H1 (cell line): ENCODE results near the gene RBM18. TPM values are rescaled to one million over a fixed set of nuclear protein-coding genes. Genes with fewer than 3 reads are reported as not detected.

ENCODE experiments used
- CTCF ChIA-PET: fragments of 300-600 bp; sonication (Branson Sonifier 250); formaldehyde crosslinking; loops from one replicate; lab custom pipeline; 2021; ENCODE audit not compliant: partially characterized antibody; lab: Charles Lee
- POLR2A ChIA-PET: fragments of 300-600 bp; sonication (Branson Sonifier 250); formaldehyde crosslinking; loops from one replicate; lab custom pipeline; 2021; ENCODE audit warnings: inconsistent platforms; ENCODE audit not compliant: partially characterized antibody; lab: Charles Lee
- DNase-seq, 2 experiments: peaks; one replicate each; pipeline versions ENCODE4 v3.0.0 to v3.0.0-alpha.2; 2010 to 2022; ENCODE audit warnings: low spot score in 2 of 2, low read depth in 1 of 2, mixed read lengths in 1 of 2
- FAIRE-seq: peaks from 2 replicates; lab custom pipeline; 2011; peaks lifted over from hg19 to GRCh38; lab: Jason Lieb, UNC
- H2AFZ ChIP-seq: 2 replicates; pipeline ENCODE4 v1.8.1; 2012; ENCODE audit warnings: low read length, inconsistent platforms
- H2AK5ac ChIP-seq: 2 replicates; pipeline ENCODE4 v1.6.1; 2013; ENCODE audit warnings: low read depth, low read length
- H2BK120ac ChIP-seq: replicated peaks from 2 replicates; pipeline ENCODE3; 2013; ENCODE audit warnings: low read depth, low read length, inconsistent platforms
- H2BK12ac ChIP-seq: 2 replicates; pipeline ENCODE4 v1.6.1; 2013; ENCODE audit warnings: low read depth, low read length
- H2BK15ac ChIP-seq: 2 replicates; pipeline ENCODE4 v1.6.1; 2013; ENCODE audit warnings: low read length
- H2BK20ac ChIP-seq: 2 replicates; pipeline ENCODE4 v1.6.1; 2013; ENCODE audit warnings: low read length
- H2BK5ac ChIP-seq: 2 replicates; pipeline ENCODE4 v1.6.1; 2013; ENCODE audit warnings: low read depth, low read length
- H3K14ac ChIP-seq: 2 replicates; pipeline ENCODE4 v1.6.1; 2013; ENCODE audit warnings: inconsistent platforms; ENCODE audit not compliant: insufficient read length
- H3K18ac ChIP-seq: 2 replicates; pipeline ENCODE4 v1.6.1; 2013; ENCODE audit warnings: low read length; ENCODE audit errors: extremely low read depth
- H3K23ac ChIP-seq: 2 replicates; pipeline ENCODE4 v1.6.1; 2013; ENCODE audit warnings: inconsistent platforms; ENCODE audit not compliant: insufficient read length
- H3K23me2 ChIP-seq: 2 replicates; pipeline ENCODE4 v1.6.1; 2013; ENCODE audit warnings: low read depth, low read length
- H3K27ac ChIP-seq: 2 replicates; pipeline ENCODE4 v1.6.1; 2011; ENCODE audit warnings: low read depth, low read length, inconsistent platforms
- H3K27me3 ChIP-seq, 4 experiments: replicated peaks in 1 of 4; 1 replicate in 1 of 4; 2 replicates in 3 of 4; pipeline versions ENCODE4 v1.6.1 to v1.8.1; 2011 to 2013; ENCODE audit warnings: low read length in 3 of 4, mild to moderate bottlenecking in 3 of 4, inconsistent platforms in 2 of 4, mixed read lengths in 2 of 4, moderate library complexity in 1 of 4; ENCODE audit not compliant: control insufficient read depth in 3 of 4, insufficient read depth in 3 of 4; ENCODE audit errors: extremely low read depth in 1 of 4
- H3K36me3 ChIP-seq, 4 experiments: 2 replicates each; pipeline versions ENCODE4 v1.6.1 to v1.8.1; 2011 to 2013; ENCODE audit warnings: mild to moderate bottlenecking in 4 of 4, low read length in 3 of 4, moderate library complexity in 2 of 4, control low read depth in 1 of 4, inconsistent platforms in 1 of 4; ENCODE audit not compliant: insufficient read depth in 4 of 4, control insufficient read depth in 2 of 4
- H3K4ac ChIP-seq: replicated peaks from 2 replicates; pipeline ENCODE3; 2013; ENCODE audit warnings: low read length, low read depth, mixed read lengths, inconsistent platforms; ENCODE audit not compliant: insufficient read length
- H3K4me1 ChIP-seq, 4 experiments: replicated peaks in 1 of 4; 1 replicate in 1 of 4; 2 replicates in 3 of 4; pipeline versions ENCODE4 v1.6.1 to v1.8.1; 2011 to 2013; ENCODE audit warnings: low read length in 3 of 4, inconsistent platforms in 2 of 4, mixed read lengths in 1 of 4; ENCODE audit not compliant: insufficient read depth in 4 of 4, control insufficient read depth in 3 of 4
- H3K4me2 ChIP-seq, 2 experiments: 2 replicates each; pipeline versions ENCODE4 v1.6.1 to v1.8.1; 2011 to 2013; ENCODE audit warnings: low read depth in 2 of 2, low read length in 2 of 2, control low read depth in 1 of 2, inconsistent platforms in 1 of 2, mild to moderate bottlenecking in 1 of 2; ENCODE audit not compliant: insufficient read depth in 1 of 2
- H3K4me3 ChIP-seq, 4 experiments: fragments of 200-600, 300-600 bp in 1 of 4; sonication (generic), shearing (Covaris generic), sonication (Bioruptor Twin) in 1 of 4; 2 replicates each; pipeline versions ENCODE4 v1.5.1 to v1.8.1; 2011 to 2016; ENCODE audit warnings: low read length in 4 of 4, low read depth in 3 of 4, control low read depth in 2 of 4, inconsistent platforms in 2 of 4, mild to moderate bottlenecking in 2 of 4, mixed read lengths in 1 of 4, moderate library complexity in 1 of 4; ENCODE audit not compliant: insufficient read depth in 2 of 4; ENCODE audit errors: extremely low read depth in 1 of 4
- H3K56ac ChIP-seq: replicated peaks from 2 replicates; pipeline ENCODE3; 2013; ENCODE audit warnings: low read depth, mild to moderate bottlenecking, mixed read lengths, low read length, inconsistent platforms; ENCODE audit not compliant: insufficient read length
- H3K79me1 ChIP-seq: 2 replicates; pipeline ENCODE4 v1.6.1; 2013; ENCODE audit warnings: low read depth, low read length, control low read depth
- H3K79me2 ChIP-seq, 2 experiments: 2 replicates each; pipeline versions ENCODE4 v1.6.1 to v1.8.1; 2012 to 2013; ENCODE audit warnings: low read length in 2 of 2, mild to moderate bottlenecking in 2 of 2, inconsistent platforms in 1 of 2; ENCODE audit not compliant: insufficient read depth in 2 of 2, control insufficient read depth in 1 of 2
- H3K9ac ChIP-seq, 4 experiments: replicated peaks in 1 of 4; 1 replicate in 1 of 4; 2 replicates in 3 of 4; pipeline versions ENCODE4 v1.6.1 to v1.8.1; 2011 to 2013; ENCODE audit warnings: low read depth in 3 of 4, low read length in 3 of 4, control low read depth in 2 of 4, mild to moderate bottlenecking in 2 of 4, moderate library complexity in 2 of 4, inconsistent platforms in 1 of 4; ENCODE audit errors: extremely low read depth in 1 of 4
- H3K9me3 ChIP-seq, 2 experiments: 2 replicates each; pipeline versions ENCODE4 v1.6.1 to v1.8.1; 2012 to 2013; ENCODE audit warnings: mild to moderate bottlenecking in 2 of 2, moderate library complexity in 2 of 2, control low read depth in 1 of 2, inconsistent platforms in 1 of 2, low read depth in 1 of 2, low read length in 1 of 2, mixed read lengths in 1 of 2; ENCODE audit not compliant: insufficient read depth in 2 of 2
- H4K20me1 ChIP-seq, 2 experiments: replicated peaks in 1 of 2; 2 replicates each; pipeline versions ENCODE3 to v1.8.1; 2011 to 2013; ENCODE audit warnings: inconsistent platforms in 2 of 2, low read length in 2 of 2, mild to moderate bottlenecking in 1 of 2; ENCODE audit not compliant: insufficient read depth in 2 of 2, control insufficient read depth in 1 of 2
- H4K5ac ChIP-seq: 2 replicates; pipeline ENCODE4 v1.6.1; 2013; ENCODE audit warnings: low read length, low read depth, mixed read lengths, inconsistent platforms; ENCODE audit not compliant: insufficient read length
- H4K8ac ChIP-seq: 2 replicates; pipeline ENCODE4 v1.8.0; 2013; ENCODE audit warnings: mild to moderate bottlenecking, moderate library complexity, low read length, inconsistent platforms; ENCODE audit not compliant: insufficient read depth; ENCODE audit errors: extremely low read depth
- H4K91ac ChIP-seq: replicated peaks from 2 replicates; pipeline ENCODE3; 2013; ENCODE audit warnings: low read length, mixed read lengths, inconsistent platforms; ENCODE audit not compliant: insufficient read length
- ASH2L ChIP-seq: fragments of 200-600, 300-600 bp; sonication (generic); IDR thresholded peaks from one replicate; pipeline ENCODE4 v1.7.1; 2017; ENCODE audit warnings: low read length
- CBX8 ChIP-seq: fragments of 300-800, 300-1000 bp; sonication (generic); IDR thresholded peaks from 2 replicates; pipeline ENCODE4 v1.7.1; 2016; ENCODE audit warnings: low read depth, low read length, borderline replicate concordance
- CHD1 ChIP-seq: IDR thresholded peaks from 2 replicates; pipeline ENCODE4 v1.6.1; 2012; ENCODE audit warnings: low read depth, low read length, improper control_type of control experiment
- EGR1 ChIP-seq: IDR thresholded peaks from 2 replicates; pipeline ENCODE4 v1.6.1; 2011; ENCODE audit warnings: low read depth, low read length, borderline replicate concordance
- EP300 ChIP-seq, 2 experiments: IDR thresholded peaks; 1 replicate in 1 of 2; 2 replicates in 1 of 2; pipeline ENCODE4 v1.6.1; 2011 to 2012; ENCODE audit warnings: low read depth in 2 of 2, low read length in 2 of 2, mild to moderate bottlenecking in 2 of 2, borderline replicate concordance in 1 of 2, inconsistent platforms in 1 of 2, moderate library complexity in 1 of 2
- JUND ChIP-seq: IDR thresholded peaks from 2 replicates; pipeline ENCODE4 v1.6.1; 2011; ENCODE audit warnings: mild to moderate bottlenecking, improper control_type of control experiment, low read length
- RBBP5 ChIP-seq: IDR thresholded peaks from 2 replicates; pipeline ENCODE4 v1.7.1; 2012; ENCODE audit warnings: low read depth, mild to moderate bottlenecking, inconsistent platforms, low read length, moderate library complexity, borderline replicate concordance
- SIRT6 ChIP-seq: IDR thresholded peaks from one replicate; pipeline ENCODE4 v1.7.1; 2012; ENCODE audit warnings: low read length, inconsistent platforms
- SP1 ChIP-seq: IDR thresholded peaks from 2 replicates; pipeline ENCODE4 v1.6.1; 2011; ENCODE audit warnings: low read depth, low read length
- SP2 ChIP-seq: IDR thresholded peaks from 2 replicates; pipeline ENCODE4 v1.6.1; 2012; ENCODE audit warnings: mild to moderate bottlenecking, low read length, inconsistent platforms
- SRF ChIP-seq: IDR thresholded peaks from 2 replicates; pipeline ENCODE4 v1.6.1; 2011; ENCODE audit warnings: mild to moderate bottlenecking, low read depth, low read length, moderate library complexity
- SUZ12 ChIP-seq: fragments of 200-600 bp; sonication (generic); IDR thresholded peaks from 2 replicates; pipeline ENCODE4 v1.6.1; 2012; ENCODE audit warnings: mild to moderate bottlenecking, inconsistent platforms, low read length, moderate library complexity, mixed read lengths
- TEAD4 ChIP-seq: IDR thresholded peaks from 2 replicates; pipeline ENCODE4 v1.6.1; 2012; ENCODE audit warnings: low read depth, low read length, inconsistent platforms, mixed read lengths
- YY1 ChIP-seq: IDR thresholded peaks from 2 replicates; pipeline ENCODE4 v1.6.1; 2011; ENCODE audit warnings: low read depth, mild to moderate bottlenecking, low read length
- WGBS, 2 experiments: shearing (Covaris generic) in 1 of 2; methylation state at CpG; one replicate each; pipeline versions ENCODE4 v1.1.6 to v1.1.7; 2013 to 2015; ENCODE audit warnings: low lambda C conversion rate in 2 of 2, mixed read lengths in 2 of 2, inconsistent platforms in 1 of 2, low coverage in 1 of 2, missing lambda C conversion rate in 1 of 2; ENCODE audit not compliant: insufficient replicate concordance in 2 of 2, insufficient coverage in 1 of 2, insufficient read length in 1 of 2; ENCODE audit errors: extremely low coverage in 1 of 2, missing lambda C conversion rate in 1 of 2; 5-methylcytosine and 5-hydroxymethylcytosine counted together
- polyA plus RNA-seq, 7 experiments: library from polyadenylated mRNA; depleted of rRNA in 3 of 7; stranded (reverse) in 5 of 7; unstranded in 2 of 7; fragments of >200 nt in 5 of 7; fragments of 200-250 nt in 2 of 7; gene quantifications; 1 replicate in 5 of 7; 2 replicates in 1 of 7; 4 replicates in 1 of 7; pipeline versions ENCODE4 v1.2.1 to v1.2.3, GENCODE V29; 2011 to 2013; ENCODE audit warnings: missing spikeins in 2 of 7, mixed read lengths in 2 of 7
- total RNA-seq: library from RNA; stranded (reverse); fragmentation: NEBNext Ultra II Directional; extraction: Animal tissue kit (Norgen Biotek cat#: 25700); gene quantifications from 2 replicates; pipeline ENCODE4 v1.2.1, GENCODE V29; 2021

Gene RBM18
- total and polyA plus RNA-seq, 2 of the 8 experiments (the other 6 are each of a cell fraction or from before 2014, with no cell fraction given): 5.9 to 14.3 TPM

GRCh38 chr9:122302237-122303093 lies 37.8 kb upstream of the RBM18 start:
- H3K23ac ChIP-seq: no peak overlapping the region
- H3K4me2 ChIP-seq: no peak overlapping the region
- no peak overlapping the region for H4K8ac ChIP-seq
- H3K4me3 ChIP-seq: no peak overlapping the region
- H3K23me2 ChIP-seq: no peaks in the 10 kb centered on the region
- H4K91ac ChIP-seq: no peak overlapping the region
- no peaks in the 10 kb centered on the region for H3K9me3 ChIP-seq
- no peak overlapping the region for H3K27ac ChIP-seq
- whole genome bisulfite sequencing, 2 experiments: 66% methylated on average over 5 of the region's 5 CpGs; no CpG with 5 or more reads in 1 of the 2 experiments
- H2AFZ ChIP-seq: no peak overlapping the region
- no peak overlapping the region for H2BK5ac ChIP-seq
- no peak overlapping the region for H3K56ac ChIP-seq
- no peak overlapping the region for H4K5ac ChIP-seq
- peaks cover 2% of the 10 kb centered on the region for H3K79me1 ChIP-seq
- POLR2A ChIA-PET: interaction anchor here (0.6 to 0.9 kb wide), 2 partner anchors 365 to 705 kb away, joined by 3 read pairs; no protein-coding TSS in a partner anchor
- H3K27me3 ChIP-seq: no peaks in the 10 kb centered on the region
- H4K20me1 ChIP-seq: peaks cover 0 to 5% of the 10 kb centered on the region in 2 experiments
- CTCF ChIA-PET: interaction anchor here (1.4 kb wide), 1 partner anchor 12 kb away, joined by 5 read pairs; no protein-coding TSS in a partner anchor
- H3K4ac ChIP-seq: no peak overlapping the region
- no peak overlapping the region for H2BK120ac ChIP-seq
- no peak overlapping the region for H2BK12ac ChIP-seq
- FAIRE-seq (no peak), DNase-seq (no peak)
- no peaks in the 10 kb centered on the region for H3K4me1 ChIP-seq
- no peak overlapping the region for H2BK15ac ChIP-seq
- no peak overlapping the region for H3K14ac ChIP-seq
- H3K36me3 ChIP-seq: peaks cover 0 to 8% (median 2%) of the 10 kb centered on the region in 4 experiments; a peak in 2 of 8 replicates
- no peak overlapping the region for H2BK20ac ChIP-seq
- H3K18ac ChIP-seq: no peak overlapping the region
- H3K79me2 ChIP-seq: peaks cover 0 to 3% of the 10 kb centered on the region in 2 experiments; a peak in 1 of 4 replicates
- no peak overlapping the region for H3K9ac ChIP-seq
- no peak overlapping the region for H2AK5ac ChIP-seq
- no peak for TF ChIP-seq SRF
- no peak for TF ChIP-seq CHD1
- TF ChIP-seq TEAD4: no peak
- no peak for TF ChIP-seq EP300 (IDR thresholded peaks at IDR 0.05; ENCODE audit: borderline replicate concordance in 1 of 2, low read depth in 2 of 2, low read length in 2 of 2)
- TF ChIP-seq EGR1: no peak
- TF ChIP-seq ASH2L: no peak
- no peak for TF ChIP-seq SIRT6
- no peak for TF ChIP-seq YY1
- TF ChIP-seq SP2: no peak
- TF ChIP-seq CBX8: no peak
- TF ChIP-seq SUZ12: no peak
- TF ChIP-seq RBBP5: no peak
- no peak for TF ChIP-seq JUND
- no peak for TF ChIP-seq SP1
